Lung (tissue), 12 donors: Measurements from ENCODE around the gene DPYSL3. TPM values are rescaled to one million over a fixed set of nuclear protein-coding genes. Genes with fewer than 3 reads are reported as not detected.
A peak's percentile ranks its signal among the peaks of the same experiment; 100 is the strongest.

Source experiments
- ATAC-seq: fragments of 200-7000 bp; cut with Tn5 transposase; one replicate; pipeline ENCODE4 v1.9.1; 2020; ENCODE audit warnings: moderate number of reproducible peaks; ENCODE audit not compliant: insufficient read depth, low FRiP score
- DNase-seq, 3 donors: peaks; one replicate each; pipeline ENCODE4 v3.0.0-alpha.2; 2013 to 2017
- H3K27ac ChIP-seq, 2 donors: one replicate each; pipeline ENCODE4 v1.5.1; 2013; ENCODE audit warnings: mild to moderate bottlenecking in 2 of 2, moderate library complexity in 2 of 2, control low read depth in 1 of 2, inconsistent platforms in 1 of 2, low read depth in 1 of 2, low read length in 1 of 2
- H3K27me3 ChIP-seq, 3 donors: one replicate each; pipeline ENCODE4 v1.5.1; 2013; ENCODE audit warnings: low read length in 2 of 3; ENCODE audit not compliant: control insufficient read depth in 3 of 3, insufficient read depth in 3 of 3
- H3K36me3 ChIP-seq, 4 donors: one replicate each; pipeline ENCODE4 v1.5.1; 2013; ENCODE audit warnings: low read length in 4 of 4, mild to moderate bottlenecking in 1 of 4, moderate library complexity in 1 of 4; ENCODE audit not compliant: control insufficient read depth in 4 of 4, insufficient read depth in 4 of 4
- H3K4me1 ChIP-seq, 5 donors: one replicate each; pipeline ENCODE4 v1.5.1; 2013; ENCODE audit warnings: low read length in 5 of 5, mild to moderate bottlenecking in 2 of 5, moderate library complexity in 1 of 5; ENCODE audit not compliant: control insufficient read depth in 5 of 5, insufficient read depth in 5 of 5
- H3K4me3 ChIP-seq: one replicate; pipeline ENCODE4 v1.5.1; 2013; ENCODE audit warnings: mild to moderate bottlenecking, control low read depth, moderate library complexity
- H3K9ac ChIP-seq, 2 donors: one replicate each; pipeline ENCODE4 v1.5.1; 2013; ENCODE audit warnings: low read length in 2 of 2, control low read depth in 1 of 2; ENCODE audit not compliant: insufficient read depth in 1 of 2
- H3K9me3 ChIP-seq, 4 donors: one replicate each; pipeline ENCODE4 v1.5.1; 2013; ENCODE audit warnings: low read length in 3 of 4, mild to moderate bottlenecking in 1 of 4, moderate library complexity in 1 of 4; ENCODE audit not compliant: control insufficient read depth in 4 of 4, insufficient read depth in 3 of 4
- CTCF ChIP-seq: IDR thresholded peaks from 2 replicates; pipeline ENCODE4 v1.5.1; 2012; ENCODE audit warnings: mild to moderate bottlenecking; ENCODE audit errors: control extremely low read depth, extremely low read depth
- WGBS, 2 donors: extraction: QIAGEN DNeasy Blood & Tissue Kit; methylation state at CpG; one replicate each; pipeline ENCODE4 v1.1.7; 2013; 5-methylcytosine and 5-hydroxymethylcytosine counted together
- polyA plus RNA-seq, 2 donors: library from polyadenylated mRNA; stranded (reverse); fragments of 200-250 nt; gene quantifications; one replicate each; pipeline ENCODE4 v1.2.1, GENCODE V29; 2013
- total RNA-seq, 2 donors: library from RNA; depleted of rRNA in 1 of 2; stranded (reverse); fragments of >200 nt in 1 of 2; gene quantifications; one replicate each; pipeline ENCODE4 v1.2.1, GENCODE V29; 2014 to 2021
- donor health status: control.
- donor health status: control.
- donor health status: Bipolar disorder and iron deficiency.
- donor health status: healthy.
- donor health status: DM: yes; HTN: yes; CAD: no.

The DPYSL3 gene
- total and polyA plus RNA-seq, 4 donors = 13.8 to 112 (median 43.7) TPM

- no peak for TF ChIP-seq CTCF
- Histone ChIP-seq H3K4me3 (no peak overlapping the region), H3K27ac (no peak overlapping the region), H3K9me3 (peaks cover 0 to 2% (median 0%) of the 10 kb centered on the region in 4 donors), H3K27me3 (no peaks in the 10 kb centered on the region), H3K9ac (no peak overlapping the region), H3K4me1 (peaks cover 0 to 3% (median 0%) of the 10 kb centered on the region in 5 donors), H3K36me3 (peaks cover 0 to 20% (median 14%) of the 10 kb centered on the region in 4 donors)
- DNase-seq = no peak
- ATAC-seq = no peak
- 85 to 86% methylated on average over 15 of the region's 15 CpGs for WGBS, 2 donors
Measured at GRCh38 chr5:147393874-147394672, 115.8 kb downstream of the DPYSL3 start.

- TF ChIP-seq CTCF = no peak
- DNase-seq (peak in 2 of 3 donors; percentile 26 to 40), ATAC-seq (peak; percentile 43)
- H3K9me3 ChIP-seq = no peaks in the 10 kb centered on the region
- H3K27me3 ChIP-seq = no peaks in the 10 kb centered on the region
- WGBS, 2 donors = 74 to 75% methylated on average over 5 of the region's 5 CpGs
- H3K9ac ChIP-seq = no peak overlapping the region
- no peak overlapping the region for H3K27ac ChIP-seq
- no peak overlapping the region for H3K4me3 ChIP-seq
- peaks cover 0 to 9% (median 7%) of the 10 kb centered on the region in 4 donors for H3K36me3 ChIP-seq
- H3K4me1 ChIP-seq = peaks cover 0 to 3% (median 0%) of the 10 kb centered on the region in 5 donors
Measured at GRCh38 chr5:147391781-147392180, 118.1 kb downstream of the DPYSL3 start.

GRCh38 chr5:147390654-147391225 is 119.1 kb downstream of the DPYSL3 start:
- no peaks in the 10 kb centered on the region for H3K27me3 ChIP-seq
- no peak for DNase-seq
- no peak overlapping the region for H3K9ac ChIP-seq
- no peak overlapping the region for H3K4me3 ChIP-seq
- H3K4me1 ChIP-seq = peaks cover 0 to 3% (median 0%) of the 10 kb centered on the region in 5 donors
- H3K36me3 ChIP-seq = peaks cover 0 to 2% (median under 1%) of the 10 kb centered on the region in 4 donors
- 84 to 87% methylated on average over 3 of the region's 3 CpGs for WGBS, 2 donors
- H3K9me3 ChIP-seq = no peaks in the 10 kb centered on the region
- H3K27ac ChIP-seq = no peak overlapping the region
- no peak for ATAC-seq
- no peak for TF ChIP-seq CTCF
